ENCODE results near the gene KCNJ6.

Gene KCNJ6

GRCh38 chr21:37631319-37632117 is 284.7 kb downstream of the KCNJ6 start:
- no peak for DNase-seq

DNA sequence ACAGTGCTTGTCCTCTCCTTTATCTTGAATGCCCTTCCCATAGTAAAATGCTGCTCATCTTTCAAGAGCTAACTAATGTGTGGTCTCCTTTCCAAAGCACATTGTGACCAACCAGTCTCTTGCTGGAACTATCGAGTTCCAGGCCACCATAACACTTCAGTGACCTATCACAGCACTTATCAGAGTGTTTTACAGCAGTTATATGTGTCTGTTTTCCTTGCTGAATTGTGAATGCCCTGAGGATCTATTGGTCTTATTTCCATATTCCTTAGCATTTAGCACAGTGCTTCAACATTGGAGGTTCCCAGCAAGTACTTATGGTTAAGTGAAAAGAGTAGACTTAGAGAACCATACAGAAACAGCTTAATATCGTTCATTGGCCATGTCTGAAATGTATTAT is 285.4 kb downstream of the KCNJ6 start:
- no peak for DNase-seq

- DNase-seq: no peak
Measured at GRCh38 chr21:37628362-37628761, 287.9 kb downstream of the KCNJ6 start.

- no peak for DNase-seq
Measured at GRCh38 chr21:37627561-37627960, 288.7 kb downstream of the KCNJ6 start.

DNA sequence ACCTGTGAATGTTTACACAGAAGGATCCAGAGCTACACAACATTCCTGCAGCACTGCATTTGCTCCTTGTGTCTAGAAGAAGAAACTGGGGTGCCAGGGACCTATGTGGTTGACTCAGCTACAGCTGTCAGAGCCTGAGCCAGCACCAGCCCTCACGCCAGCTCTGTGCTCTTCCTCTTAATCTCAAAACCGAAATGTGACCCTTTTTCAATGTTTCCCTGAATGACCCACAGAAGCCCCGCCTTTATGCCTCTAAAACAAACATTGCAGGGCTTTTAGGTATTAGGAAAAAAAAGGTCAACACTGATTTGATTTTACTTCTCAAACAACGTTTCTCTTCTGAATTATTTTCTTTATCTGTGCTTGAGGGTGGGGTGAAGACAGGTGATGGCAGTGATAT is 289.2 kb downstream of the KCNJ6 start:
- DNase-seq: no peak

- DNase-seq: no peak
Measured at GRCh38 chr21:37626320-37626719, 289.9 kb downstream of the KCNJ6 start.

- no peak for DNase-seq
Measured at GRCh38 chr21:37623689-37624088, 292.6 kb downstream of the KCNJ6 start.

GRCh38 chr21:37623183-37623582 is 293.1 kb downstream of the KCNJ6 start:
- DNase-seq: no peak

- no peak for DNase-seq
Measured at GRCh38 chr21:37622755-37623154, 293.5 kb downstream of the KCNJ6 start.

DNA sequence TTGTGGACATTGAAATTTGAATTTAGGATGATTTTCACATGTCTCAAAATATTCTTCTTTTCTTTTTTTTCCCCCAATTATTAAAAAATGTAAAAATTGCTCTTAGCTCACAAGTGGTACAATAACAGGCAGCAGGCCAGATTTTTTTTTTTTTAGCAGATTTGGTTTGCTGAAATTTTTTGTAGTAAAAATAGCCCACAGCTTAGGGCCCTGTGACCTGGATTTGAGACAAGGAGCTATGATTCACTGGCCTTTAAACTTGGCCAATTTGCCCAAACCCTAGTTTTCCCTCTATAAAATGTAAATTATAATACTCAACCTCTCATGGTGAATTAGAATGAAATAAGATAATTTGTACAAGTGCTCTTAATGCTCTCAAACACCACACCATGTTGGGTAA is 295.9 kb downstream of the KCNJ6 start:
- peak; percentile 2 for DNase-seq

DNA sequence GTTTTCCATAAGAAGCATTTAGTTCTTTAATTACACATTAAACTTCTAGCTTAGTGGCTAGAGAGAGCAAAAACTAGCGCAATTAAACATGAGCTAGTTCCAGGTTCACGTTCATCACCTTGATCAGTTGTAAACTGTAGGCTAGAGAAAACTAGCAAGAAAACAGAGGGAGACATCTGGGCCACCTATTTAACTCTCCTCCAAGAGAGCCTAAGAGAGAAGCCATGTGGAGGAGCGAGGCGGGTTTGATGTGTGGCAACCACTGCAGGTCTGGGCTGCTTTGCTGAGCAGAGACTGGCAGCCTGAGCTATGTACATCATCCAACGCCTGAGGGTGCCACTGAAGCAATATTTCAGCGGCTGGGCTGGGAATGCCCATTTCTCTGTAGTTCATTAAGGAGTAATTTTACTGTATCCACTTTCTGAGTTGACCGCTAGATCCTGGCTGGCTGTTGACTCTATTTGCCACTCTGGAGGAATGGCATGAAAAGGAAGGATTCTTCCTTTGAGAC is 296.7 kb downstream of the KCNJ6 start:
- DNase-seq: no peak

GRCh38 chr21:37618081-37618480 is 298.2 kb downstream of the KCNJ6 start:
- DNase-seq: no peak

GRCh38 chr21:37615962-37616361 is 300.3 kb downstream of the KCNJ6 start:
- DNase-seq: no peak

DNA sequence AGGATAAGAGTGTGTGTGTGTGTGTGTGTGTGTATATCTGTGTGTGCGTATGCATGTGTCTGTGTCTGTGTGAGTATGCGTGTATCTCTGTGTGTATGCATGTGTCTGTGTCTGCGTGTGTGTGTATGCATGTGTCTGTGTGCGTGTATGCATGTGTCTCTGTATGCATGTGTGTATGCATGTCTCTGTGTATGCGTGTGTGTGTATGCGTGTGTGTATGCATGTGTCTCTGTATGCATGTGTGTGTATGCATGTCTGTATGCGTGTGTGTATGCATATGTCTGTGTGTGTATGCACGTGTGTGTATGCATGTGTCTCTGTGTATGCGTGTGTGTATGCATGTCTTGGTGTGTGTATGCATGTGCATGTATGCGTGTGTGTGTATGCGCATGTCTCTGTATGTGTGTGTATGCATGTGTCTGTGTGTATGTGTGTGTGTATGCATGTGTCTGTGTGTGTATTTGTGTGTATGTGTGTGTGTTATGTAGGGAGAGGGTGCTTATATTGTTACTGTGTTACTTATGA is 301.8 kb downstream of the KCNJ6 start:
- no peak for DNase-seq

- no peak for DNase-seq
Measured at GRCh38 chr21:37607081-37607480, 309.2 kb downstream of the KCNJ6 start.

- no peak for DNase-seq
Measured at GRCh38 chr21:37606549-37606948, 309.7 kb downstream of the KCNJ6 start.

DNA sequence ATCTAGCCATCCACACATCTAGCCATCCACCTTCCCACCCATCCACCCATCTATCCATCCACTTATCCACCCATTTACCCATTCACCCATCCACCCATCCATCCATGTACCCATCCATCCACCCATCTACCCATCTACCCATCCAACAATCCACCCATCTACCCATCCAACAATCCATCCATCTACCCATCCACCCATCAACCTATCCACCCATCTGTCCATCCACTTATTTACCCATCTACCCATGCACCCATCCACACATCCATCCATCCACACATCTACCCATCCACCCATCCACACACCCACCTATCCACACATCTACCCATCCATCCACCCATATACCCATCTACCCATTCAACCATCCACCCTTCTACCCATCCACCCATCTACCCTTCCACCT is 311.3 kb downstream of the KCNJ6 start:
- DNase-seq: no peak

DNA sequence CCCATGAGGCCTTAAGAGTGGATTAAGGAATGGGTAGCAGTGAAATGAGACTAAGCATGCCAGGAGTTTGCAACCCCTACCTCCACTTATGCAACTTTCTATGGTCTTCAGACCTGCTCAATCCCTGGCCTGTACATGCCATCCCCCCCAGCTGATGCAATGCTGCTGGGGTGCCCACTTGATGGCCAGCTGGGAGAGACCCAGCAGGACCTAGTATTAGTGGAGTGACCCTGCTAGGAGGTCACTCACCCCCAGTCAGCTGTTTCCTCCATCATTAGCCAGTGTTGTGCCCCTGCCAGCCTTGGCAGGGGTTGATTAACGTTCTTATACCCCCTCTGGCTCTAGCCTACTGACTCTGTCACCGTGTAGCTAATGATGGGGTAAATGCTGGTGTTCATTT is 313.1 kb downstream of the KCNJ6 start:
- no peak for DNase-seq

DNA sequence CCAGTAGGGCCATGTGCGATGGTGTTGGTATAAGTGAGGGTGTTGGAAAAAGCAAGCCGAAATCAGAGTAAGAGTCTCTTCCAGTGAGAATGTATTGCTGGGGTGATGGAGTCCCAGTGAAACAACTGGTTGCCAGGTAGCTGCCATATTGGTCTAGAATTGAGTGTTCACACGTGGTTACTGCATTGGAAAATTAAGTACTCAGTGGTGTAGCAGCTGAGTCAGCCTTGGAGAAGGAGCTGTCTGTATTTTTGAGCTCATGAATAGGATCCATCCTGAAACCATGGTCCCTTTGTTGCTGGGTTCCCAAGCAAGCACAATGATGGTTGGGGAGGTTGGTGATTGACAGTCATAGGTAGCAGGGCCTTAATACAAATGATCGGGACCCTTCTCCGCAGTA is 314.3 kb downstream of the KCNJ6 start:
- no peak for DNase-seq

GRCh38 chr21:37601027-37601426 is 315.2 kb downstream of the KCNJ6 start:
- no peak for DNase-seq

GRCh38 chr21:37595944-37596343 is 320.3 kb downstream of the KCNJ6 start:
- no peak for DNase-seq

DNA sequence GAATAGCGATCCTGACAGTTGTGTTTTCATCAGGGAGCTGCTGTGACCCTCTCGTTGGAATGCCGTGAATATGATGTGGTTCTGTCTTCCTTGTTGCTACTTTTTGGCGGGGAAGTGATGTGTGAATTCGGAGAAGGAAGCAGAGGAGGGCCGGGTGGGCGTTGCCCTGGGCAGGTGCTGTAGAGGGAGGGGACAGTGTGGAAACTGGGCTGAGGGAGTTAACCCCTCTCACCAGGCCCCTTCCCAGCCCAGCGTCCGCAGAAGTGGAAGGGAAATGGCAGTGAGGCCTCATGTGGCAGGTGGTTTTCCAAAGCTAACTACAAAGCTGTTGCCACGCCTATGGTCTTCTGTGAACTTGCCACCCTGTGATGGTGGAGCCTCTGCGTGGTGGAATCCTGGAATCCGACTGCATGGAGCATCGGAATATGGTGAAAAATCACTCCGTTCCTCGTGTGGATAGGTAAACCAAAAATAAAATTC is 321.7 kb downstream of the KCNJ6 start:
- no peak for DNase-seq

DNA sequence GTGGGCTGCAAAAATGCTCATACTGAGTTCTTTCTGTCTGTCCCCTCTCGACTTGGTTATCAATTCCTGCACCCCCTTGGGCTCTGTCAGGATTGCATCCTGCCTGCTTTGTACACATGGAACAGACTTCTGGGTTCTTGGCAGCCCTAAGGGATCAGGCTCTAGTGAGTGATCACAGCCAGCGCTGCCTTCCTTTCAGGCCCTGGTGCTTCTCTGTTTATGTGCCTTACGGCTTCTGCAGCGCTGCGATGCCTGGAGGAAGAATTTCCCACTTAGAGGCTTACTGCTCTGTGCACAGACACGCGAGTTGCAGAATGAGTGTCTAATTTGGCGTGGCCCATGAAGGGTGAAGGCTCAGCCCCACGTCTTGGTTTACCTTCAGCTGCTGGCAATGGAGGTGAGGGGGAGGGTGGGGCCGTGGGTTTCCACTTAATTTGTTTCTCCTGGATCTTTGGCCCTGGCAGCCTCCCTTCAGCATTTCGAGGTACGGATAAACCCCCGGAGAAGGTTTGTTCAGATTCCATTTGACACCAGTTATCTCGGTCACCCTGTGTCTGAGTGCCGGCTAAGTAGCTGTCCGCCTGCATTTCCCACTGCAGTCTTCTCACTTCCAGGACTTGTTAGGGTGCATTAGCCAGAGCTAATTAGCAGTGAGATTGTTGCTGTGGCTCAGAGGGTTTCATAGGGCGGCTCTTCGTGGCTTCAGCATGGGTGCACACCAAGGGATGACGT is 322.4 kb downstream of the KCNJ6 start:
- DNase-seq: no peak

GRCh38 chr21:37593015-37593414 is 323.2 kb downstream of the KCNJ6 start:
- DNase-seq: no peak
